Gastrocnemius medialis (tissue), 4 donors: ENCODE data around the gene IL2RA.

ENCODE experiments used
- POLR2A ChIP-seq, 2 donors: fragments of 450-650 bp; IDR thresholded peaks; one replicate each; pipeline ENCODE4 v1.6.1; 2017; ENCODE audit warnings: antibody characterized with exemption in 2 of 2, mild to moderate bottlenecking in 2 of 2, moderate library complexity in 2 of 2
- TF ChIP-seq, protein P1 (sequence below), 5 experiments: fragments of 450-650 bp in 3 of 5; fragments of 200-600 bp in 2 of 5; sonication (generic) in 2 of 5; IDR thresholded peaks in 4 of 5; conservative IDR thresholded peaks in 1 of 5; 1 replicate in 4 of 5; 2 replicates in 1 of 5; pipeline ENCODE4 v1.5.1; 2016 to 2019; ENCODE audit warnings: antibody characterized with exemption in 5 of 5, mild to moderate bottlenecking in 3 of 5, moderate library complexity in 3 of 5

DNA sequence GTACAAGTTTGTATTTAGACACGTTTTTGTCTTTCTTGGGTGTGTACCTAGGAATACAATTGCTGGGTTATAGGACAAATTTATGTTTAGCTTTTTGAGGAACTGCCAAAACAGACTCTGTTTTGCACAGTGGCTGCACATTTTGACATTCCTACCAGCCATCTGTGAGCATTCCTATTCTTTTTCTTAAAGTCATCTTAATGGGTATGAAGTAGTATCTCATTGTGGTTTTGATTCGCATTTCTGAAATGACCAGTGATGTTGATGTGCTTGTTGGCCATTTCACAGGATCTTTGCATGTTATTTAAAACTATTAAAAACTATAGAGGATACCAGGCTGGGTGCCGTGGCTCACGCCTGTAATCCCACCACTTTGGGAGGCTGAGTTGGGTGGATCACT, 52.2 kb downstream of the IL2RA start:
- TF ChIP-seq, protein P1, sequence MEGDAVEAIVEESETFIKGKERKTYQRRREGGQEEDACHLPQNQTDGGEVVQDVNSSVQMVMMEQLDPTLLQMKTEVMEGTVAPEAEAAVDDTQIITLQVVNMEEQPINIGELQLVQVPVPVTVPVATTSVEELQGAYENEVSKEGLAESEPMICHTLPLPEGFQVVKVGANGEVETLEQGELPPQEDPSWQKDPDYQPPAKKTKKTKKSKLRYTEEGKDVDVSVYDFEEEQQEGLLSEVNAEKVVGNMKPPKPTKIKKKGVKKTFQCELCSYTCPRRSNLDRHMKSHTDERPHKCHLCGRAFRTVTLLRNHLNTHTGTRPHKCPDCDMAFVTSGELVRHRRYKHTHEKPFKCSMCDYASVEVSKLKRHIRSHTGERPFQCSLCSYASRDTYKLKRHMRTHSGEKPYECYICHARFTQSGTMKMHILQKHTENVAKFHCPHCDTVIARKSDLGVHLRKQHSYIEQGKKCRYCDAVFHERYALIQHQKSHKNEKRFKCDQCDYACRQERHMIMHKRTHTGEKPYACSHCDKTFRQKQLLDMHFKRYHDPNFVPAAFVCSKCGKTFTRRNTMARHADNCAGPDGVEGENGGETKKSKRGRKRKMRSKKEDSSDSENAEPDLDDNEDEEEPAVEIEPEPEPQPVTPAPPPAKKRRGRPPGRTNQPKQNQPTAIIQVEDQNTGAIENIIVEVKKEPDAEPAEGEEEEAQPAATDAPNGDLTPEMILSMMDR (IDR thresholded peaks at IDR 0.05 in 4 of 5, conservative IDR thresholded peaks at IDR 0.05 in 1 of 5): no peak
- TF ChIP-seq POLR2A (IDR thresholded peaks at IDR 0.05): no peak
